GF-D8 (cell line): Measurements from ENCODE around the gene RAB40C.
A peak's percentile ranks its signal among the peaks of the same experiment; 100 is the strongest.

ENCODE experiments used
- DNase-seq: peaks from one replicate; lab custom pipeline; 2025; lab: John Stamatoyannopoulos, UW

Gene RAB40C

GRCh38 chr16:647173-647902 is 57.5 kb downstream of the RAB40C start:
- no peak for DNase-seq

GRCh38 chr16:648071-648780 is 58.4 kb downstream of the RAB40C start:
- peak; percentile 17 for DNase-seq

- DNase-seq: peak; percentile 75
Measured at GRCh38 chr16:648781-649589, 59.1 kb downstream of the RAB40C start, which contains the start of gene WDR90. Gene WDR90, plus strand, starts transcription at chr16:649365. Its CDS starts 52 bp downstream, at chr16:649417.

- no peak for DNase-seq
Measured at GRCh38 chr16:649631-650030, 59.8 kb downstream of the RAB40C start.

GRCh38 chr16:651844-652243 is 62.0 kb downstream of the RAB40C start:
- DNase-seq: no peak

GRCh38 chr16:652454-653305 is 62.8 kb downstream of the RAB40C start:
- DNase-seq: no peak

GRCh38 chr16:654034-654433 is 64.2 kb downstream of the RAB40C start:
- DNase-seq: no peak

- no peak for DNase-seq
Measured at GRCh38 chr16:657487-657886, 67.6 kb downstream of the RAB40C start.

- no peak for DNase-seq
Measured at GRCh38 chr16:658679-659571, 69.1 kb downstream of the RAB40C start.

GRCh38 chr16:659618-660017 is 69.8 kb downstream of the RAB40C start:
- no peak for DNase-seq

GRCh38 chr16:660132-660458 is 70.2 kb downstream of the RAB40C start:
- no peak for DNase-seq

GRCh38 chr16:660459-661183 is 70.8 kb downstream of the RAB40C start:
- DNase-seq: no peak

- no peak for DNase-seq
Measured at GRCh38 chr16:661184-661821, 71.4 kb downstream of the RAB40C start.

- DNase-seq: no peak
Measured at GRCh38 chr16:662095-662494, 72.2 kb downstream of the RAB40C start.

GRCh38 chr16:662597-662996 is 72.7 kb downstream of the RAB40C start:
- DNase-seq: no peak

- no peak for DNase-seq
Measured at GRCh38 chr16:666572-666971, 76.7 kb downstream of the RAB40C start.

- DNase-seq: no peak
Measured at GRCh38 chr16:667113-667779, 77.4 kb downstream of the RAB40C start.

- peak; percentile 65 for DNase-seq
Measured at GRCh38 chr16:667780-668518, 78.1 kb downstream of the RAB40C start, which contains the start of gene RHOT2. Gene RHOT2, plus strand, starts transcription at chr16:668132. Its CDS starts 68 bp downstream, at chr16:668200.
